Occipital lobe (tissue), 2 donors: Measurements from ENCODE around the gene ASAP2. TPM values are rescaled to one million over a fixed set of nuclear protein-coding genes. Genes with fewer than 3 reads are reported as not detected.

Experiments
- DNase-seq: peaks from one replicate; lab custom pipeline; 2025; lab: John Stamatoyannopoulos, UW
- total RNA-seq: library from RNA; depleted of rRNA; stranded (reverse); fragments of >200 nt; gene quantifications from one replicate; pipeline ENCODE4 v1.2.3, GENCODE V29; 2014

ASAP2 gene
- total RNA-seq, 1 donor from 2014 or later, result 31.0 TPM

DNA sequence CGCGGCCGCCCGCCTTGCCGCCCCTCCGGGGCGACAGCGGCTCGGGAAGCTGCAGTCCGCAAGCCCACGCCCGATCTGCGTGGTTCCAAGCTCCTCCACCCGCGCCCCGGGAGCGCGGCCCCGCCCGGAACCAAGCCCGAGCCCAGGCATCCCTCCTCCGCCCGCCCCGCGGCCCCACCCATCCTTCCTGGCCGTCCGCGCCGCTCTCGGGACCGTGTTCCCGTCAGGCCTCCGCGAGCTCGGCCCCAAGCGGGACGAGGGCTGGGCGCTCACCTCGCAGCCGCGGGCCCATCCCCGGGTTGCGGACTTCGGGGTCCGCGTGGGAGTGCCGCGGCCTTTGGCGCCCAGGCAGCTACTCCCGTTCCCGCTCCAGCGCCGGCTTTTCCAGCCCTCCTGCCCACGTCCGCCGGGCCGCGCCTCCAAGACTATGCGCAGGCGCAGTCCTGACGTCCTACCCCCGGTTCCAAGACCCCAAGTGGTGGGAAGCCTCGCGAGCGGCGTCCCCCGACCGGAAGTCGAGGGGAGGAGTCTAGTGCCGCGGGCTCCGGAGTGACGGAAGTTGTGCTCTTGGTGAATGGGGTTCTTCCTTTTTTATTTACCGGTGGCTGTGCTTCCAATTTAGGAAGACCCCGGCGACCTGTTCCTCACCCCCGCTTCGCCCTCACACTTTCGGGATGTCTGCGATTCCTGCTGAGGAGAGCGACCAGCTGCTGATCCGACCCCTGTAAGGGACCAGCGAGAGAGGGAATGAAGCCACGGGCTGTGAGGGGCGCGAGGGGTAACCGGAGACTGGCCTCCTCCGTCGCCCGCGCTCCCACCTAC lies 216.7 kb downstream of the ASAP2 start, which contains the start of the genes CPSF3 and ITGB1BP1:
CPSF3 (plus strand) TSS at position 555 of the 822 bp plus-strand sequence; CDS start at position 675, 120 bp downstream.
ITGB1BP1 (minus strand) TSS at position 429 of the 822 bp plus-strand sequence. CDS start 4,831 bp downstream, outside the sequence.
- DNase-seq, result peak; percentile 95

DNA sequence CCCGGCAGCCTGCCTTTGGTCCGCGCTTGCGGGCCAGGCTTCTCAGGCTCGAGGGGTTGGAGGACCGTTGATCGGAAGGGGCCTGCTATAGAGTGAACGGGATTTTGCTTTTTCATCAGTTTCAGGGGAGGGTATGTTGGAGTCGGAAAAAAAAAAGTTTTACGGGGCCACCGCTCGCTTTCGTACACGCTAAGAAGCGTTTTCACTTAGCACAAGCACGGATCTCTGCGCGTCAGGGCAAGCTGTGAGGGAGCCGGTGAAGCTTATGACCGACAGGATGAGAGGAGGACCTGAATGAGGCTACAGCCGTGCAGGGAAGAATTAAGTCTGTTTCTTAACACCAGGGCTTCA lies 217.3 kb downstream of the ASAP2 start:
- no peak for DNase-seq

- DNase-seq, result no peak
These were observed 218.0 kb downstream of the ASAP2 start for GRCh38 chr2:9424447-9425164.

GRCh38 chr2:9428965-9429577 lies 222.5 kb downstream of the ASAP2 start:
- DNase-seq, result no peak

- no peak for DNase-seq
These were observed 224.0 kb downstream of the ASAP2 start for GRCh38 chr2:9430316-9431293.

GRCh38 chr2:9434489-9434888 lies 227.9 kb downstream of the ASAP2 start:
- no peak for DNase-seq

DNA sequence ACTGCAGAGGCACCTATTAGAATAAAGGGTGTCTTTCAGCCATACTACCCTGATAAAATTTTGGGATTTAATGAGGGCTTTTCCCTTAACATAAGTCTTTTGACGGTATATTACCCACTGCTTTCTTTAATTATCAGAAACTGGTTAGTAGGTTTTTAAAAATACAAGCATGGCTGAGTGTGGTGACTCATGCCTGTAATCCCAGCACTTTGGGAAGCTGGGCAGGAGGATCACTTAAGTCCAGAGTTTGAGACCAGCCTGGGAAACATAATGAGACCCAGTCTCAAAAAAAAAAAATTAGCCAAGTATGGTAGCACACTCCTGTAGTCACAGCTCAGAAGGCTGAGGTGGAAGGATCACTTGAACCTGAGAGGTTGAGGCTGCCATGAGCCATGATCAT lies 232.9 kb downstream of the ASAP2 start:
- no peak for DNase-seq

- DNase-seq, result no peak
These were observed 233.6 kb downstream of the ASAP2 start for GRCh38 chr2:9440058-9440727.

DNA sequence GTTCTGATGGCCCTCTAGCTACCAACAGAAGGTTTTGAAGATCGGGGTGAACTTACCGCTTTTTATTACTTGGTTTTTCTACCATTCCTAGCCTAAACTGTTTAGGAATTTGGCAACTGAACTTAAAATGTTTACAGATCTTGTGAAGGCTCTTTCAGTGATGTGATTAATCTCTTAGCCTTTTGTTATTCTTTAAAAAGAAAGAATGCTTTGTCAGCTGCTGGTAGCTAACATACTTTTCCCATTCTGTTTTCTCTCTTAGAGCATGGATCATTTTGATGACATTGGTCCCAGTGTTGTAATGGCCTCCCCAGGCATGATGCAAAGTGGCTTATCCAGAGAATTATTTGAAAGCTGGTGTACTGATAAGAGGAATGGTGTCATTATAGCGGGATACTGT lies 234.9 kb downstream of the ASAP2 start:
- no peak for DNase-seq

DNA sequence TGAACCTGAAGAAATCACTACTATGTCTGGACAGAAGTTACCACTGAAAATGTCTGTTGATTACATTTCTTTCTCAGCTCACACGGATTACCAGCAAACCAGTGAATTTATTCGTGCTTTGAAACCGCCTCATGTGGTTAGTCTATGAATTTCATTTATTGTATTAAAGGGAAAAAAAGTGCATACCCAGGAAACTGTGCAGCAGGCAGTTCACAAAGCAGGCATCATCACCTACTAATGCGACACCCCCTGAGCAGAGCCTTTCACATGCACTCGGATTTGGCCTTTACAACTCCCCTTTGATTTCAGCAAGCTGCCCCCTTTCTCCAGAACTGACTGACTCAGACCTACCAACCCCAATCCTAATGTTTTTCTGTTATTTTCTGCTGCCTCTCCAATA lies 236.9 kb downstream of the ASAP2 start:
- no peak for DNase-seq

DNA sequence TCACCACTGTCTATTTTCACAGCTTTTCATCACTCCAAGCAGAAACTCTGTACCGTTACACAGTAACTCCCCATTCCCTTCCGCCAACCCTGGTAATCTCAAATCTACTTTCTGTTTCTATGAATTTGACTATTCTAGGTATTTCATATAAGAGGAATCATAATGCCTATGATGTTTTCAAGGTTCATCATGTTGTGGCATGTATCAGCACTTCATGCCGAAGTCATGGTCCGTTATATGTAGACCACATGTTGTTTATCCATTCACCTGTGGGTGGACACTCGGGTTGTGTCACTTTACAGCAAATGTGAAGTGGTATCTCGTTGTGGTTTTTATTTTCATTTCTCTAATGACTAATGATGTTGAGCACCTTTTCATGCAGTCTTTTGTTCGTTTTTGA lies 238.5 kb downstream of the ASAP2 start:
- no peak for DNase-seq

DNA sequence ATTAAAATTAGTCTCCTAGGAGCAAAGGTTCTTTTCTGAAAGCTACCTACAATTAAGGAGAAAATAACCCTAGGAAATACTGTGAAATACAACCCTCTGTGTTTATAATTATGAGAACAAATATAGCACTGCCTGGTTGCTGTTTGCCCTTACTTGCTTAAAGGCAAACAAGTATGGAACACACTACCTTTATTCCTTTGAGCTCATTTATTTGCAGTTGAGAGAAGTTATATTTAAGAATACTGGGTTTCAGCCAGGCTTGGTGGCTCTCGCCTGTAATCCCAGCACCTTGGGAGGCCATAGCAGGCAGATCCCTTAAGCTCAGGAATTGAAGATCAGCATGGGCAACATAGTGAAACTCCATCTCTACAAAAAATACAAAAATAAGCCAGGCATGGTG lies 244.6 kb downstream of the ASAP2 start:
- DNase-seq, result no peak

Other genes with a start within 250 kb of the ASAP2 start
- gene MBOAT2, start 203.1 kb upstream of the ASAP2 start, total RNA-seq, result 189 TPM
- 60.7 TPM for gene ITGB1BP1, start 216.7 kb downstream of the ASAP2 start, total RNA-seq
- 34.6 TPM for gene CPSF3, start 216.8 kb downstream of the ASAP2 start, total RNA-seq